Bronchial smooth muscle cell (primary cell): ENCODE data around the gene NR0B1. TPM values are rescaled to one million over a fixed set of nuclear protein-coding genes. Genes with fewer than 3 reads are reported as not detected.

Experiments used
- total RNA-seq: library from RNA; depleted of rRNA; stranded (reverse); fragments of >200 nt; gene quantifications from 2 replicates; pipeline ENCODE4 v1.2.1, GENCODE V29; 2014

Gene NR0B1, protein sequence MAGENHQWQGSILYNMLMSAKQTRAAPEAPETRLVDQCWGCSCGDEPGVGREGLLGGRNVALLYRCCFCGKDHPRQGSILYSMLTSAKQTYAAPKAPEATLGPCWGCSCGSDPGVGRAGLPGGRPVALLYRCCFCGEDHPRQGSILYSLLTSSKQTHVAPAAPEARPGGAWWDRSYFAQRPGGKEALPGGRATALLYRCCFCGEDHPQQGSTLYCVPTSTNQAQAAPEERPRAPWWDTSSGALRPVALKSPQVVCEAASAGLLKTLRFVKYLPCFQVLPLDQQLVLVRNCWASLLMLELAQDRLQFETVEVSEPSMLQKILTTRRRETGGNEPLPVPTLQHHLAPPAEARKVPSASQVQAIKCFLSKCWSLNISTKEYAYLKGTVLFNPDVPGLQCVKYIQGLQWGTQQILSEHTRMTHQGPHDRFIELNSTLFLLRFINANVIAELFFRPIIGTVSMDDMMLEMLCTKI
- 0.32 and 1.0 TPM in 2 replicates for total RNA-seq

DNA sequence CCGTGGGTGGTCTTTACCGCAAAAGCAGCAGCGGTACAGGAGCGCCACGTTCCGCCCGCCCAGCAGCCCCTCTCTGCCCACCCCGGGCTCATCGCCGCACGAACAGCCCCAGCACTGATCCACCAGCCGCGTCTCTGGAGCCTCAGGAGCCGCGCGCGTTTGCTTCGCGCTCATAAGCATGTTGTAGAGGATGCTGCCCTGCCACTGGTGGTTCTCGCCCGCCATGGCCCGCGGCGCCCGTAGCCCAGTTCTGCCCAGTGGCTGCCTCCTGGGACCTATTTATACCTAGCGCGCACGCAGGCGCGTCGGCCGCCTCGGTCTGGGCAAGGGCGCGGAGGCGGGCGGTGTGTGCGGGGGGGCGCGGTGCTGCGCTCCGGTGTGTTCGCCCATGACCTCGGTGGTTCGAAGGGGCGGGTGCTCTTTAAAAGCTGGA, at the start of gene NR0B1:
TSS of gene NR0B1 (minus strand) at position 252 of the 433 bp plus-strand sequence. CDS start at position 225, 27 bp downstream.

Other genes starting within 250 kb of the NR0B1 start
- gene MAGEB2, start 93.8 kb downstream of the NR0B1 start, total RNA-seq: not detected in 2 replicates
- gene MAGEB3, start 78.7 kb downstream of the NR0B1 start, total RNA-seq: not detected in 2 replicates
- not detected in 2 replicates for gene MAGEB4, start 67.4 kb downstream of the NR0B1 start, total RNA-seq
- gene MAGEB1, start 62.2 kb downstream of the NR0B1 start, total RNA-seq: not detected in 2 replicates